ENCODE measurements around the gene STIM2. TPM values are rescaled to one million over a fixed set of nuclear protein-coding genes. Genes with fewer than 3 reads are reported as not detected.

STIM2 gene
- total and polyA plus RNA-seq, 10 of the 15 experiments (the other 5 are each of a cell fraction or from before 2014, with no cell fraction given): 4.7 to 41.5 (median 16.9) TPM

GRCh38 chr4:26860922-26861433 lies 337 bp downstream of the STIM2 start (continued):
- TF ChIP-seq E4F1 (IDR thresholded peaks at IDR 0.05; ENCODE audit: borderline replicate concordance, partially characterized antibody) (no peak), HDAC2 (IDR thresholded peaks at IDR 0.05) (no peak), DPF2 (IDR thresholded peaks at IDR 0.05) (peak; percentile 87), NBN (IDR thresholded peaks at IDR 0.05) (no peak), MEF2B (IDR thresholded peaks at IDR 0.05; ENCODE audit: partially characterized antibody, poor library complexity, severe bottlenecking) (no peak), RFX5 (IDR thresholded peaks at IDR 0.05; ENCODE audit: low read depth, low read length) (no peak), SPI1 (IDR thresholded peaks at IDR 0.05; ENCODE audit: borderline replicate concordance, insufficient read depth, low read depth, low read length) (no peak), MEF2A (IDR thresholded peaks at IDR 0.05; ENCODE audit: insufficient read depth, low read depth, low read length) (no peak), YBX1 (IDR thresholded peaks at IDR 0.05) (no peak), POLR2A (IDR thresholded peaks at IDR 0.05; ENCODE audit: low read depth, low read length) (peak; percentile 21; the same call in 1 of the 2 replicates), CEBPZ (IDR thresholded peaks at IDR 0.05; ENCODE audit: low read depth, low read length) (no peak), SREBF2 (IDR thresholded peaks at IDR 0.05; ENCODE audit: low read length) (no peak), BHLHE40 (IDR thresholded peaks at IDR 0.05; ENCODE audit: borderline replicate concordance in 1 of 2, low read depth in 2 of 2, low read length in 1 of 2) (peak in 1 of 2 experiments; percentile 44; a peak in 3 of 4 replicates), MLLT1 (IDR thresholded peaks at IDR 0.05) (no peak), KAT2A (conservative IDR thresholded peaks at IDR 0.05; ENCODE audit: control insufficient read depth, low read depth, low read length) (no peak), NFIC (IDR thresholded peaks at IDR 0.05; ENCODE audit: low read depth, low read length) (no peak), IKZF2 (IDR thresholded peaks at IDR 0.05) (no peak), STAT3 (IDR thresholded peaks at IDR 0.05; ENCODE audit: low read depth, low read length) (no peak), BCL11A (IDR thresholded peaks at IDR 0.05; ENCODE audit: low read depth, low read length) (no peak), TAF1 (IDR thresholded peaks at IDR 0.05; ENCODE audit: borderline replicate concordance, low read depth, low read length) (peak; percentile 14; the same call in 1 of the 2 replicates), JUNB (IDR thresholded peaks at IDR 0.05) (no peak), MTA3 (IDR thresholded peaks at IDR 0.05; ENCODE audit: borderline replicate concordance, low read length) (no peak), RCOR1 (conservative IDR thresholded peaks at IDR 0.05; ENCODE audit: low read depth, low read length) (no peak), NR2F1 (conservative IDR thresholded peaks at IDR 0.05) (peak; percentile 73), ZSCAN29 (IDR thresholded peaks at IDR 0.05) (peak; percentile 72; the same call in 1 of the 2 replicates), ATF2 (IDR thresholded peaks at IDR 0.05; ENCODE audit: low read length) (no peak)

Data from GM12878 (cell line).